A673 (cell line): Measurements from ENCODE around the gene TDP1.

Experiments
- EZH2 ChIP-seq: fragments of 200-600 bp; sonication (generic); IDR thresholded peaks from 2 replicates; pipeline ENCODE4 v1.6.1; 2017; ENCODE audit warnings: borderline replicate concordance, low read depth, mild to moderate bottlenecking, mixed read lengths, antibody characterized with exemption, low read length; ENCODE audit not compliant: poor library complexity, severe bottlenecking
- TF ChIP-seq, protein P1 (sequence below): fragments of 300-800, 200-600 bp; sonication (generic); conservative IDR thresholded peaks from 2 replicates; pipeline ENCODE4 v1.5.1; 2017; ENCODE audit warnings: low read depth, mild to moderate bottlenecking, antibody characterized with exemption, low read length, moderate library complexity, mixed read lengths

DNA sequence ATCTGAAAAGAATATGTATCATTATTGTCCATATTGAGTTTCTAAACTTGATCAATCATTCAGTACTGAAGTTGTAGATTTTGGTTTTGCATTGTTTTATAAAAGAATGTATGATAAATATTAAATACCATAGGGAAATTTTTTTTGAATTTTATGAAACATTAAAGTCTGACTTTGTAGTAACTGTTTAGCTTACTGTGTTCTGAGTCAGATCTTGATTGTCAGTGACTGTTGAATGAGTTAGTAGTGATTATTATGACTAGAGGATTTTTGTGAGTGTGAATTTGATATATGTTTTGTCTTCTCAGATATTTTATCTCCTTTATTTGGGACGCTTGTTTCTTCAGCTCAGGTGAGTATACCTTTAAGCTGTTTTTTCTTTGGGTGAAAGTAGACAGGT is 10.1 kb downstream of the TDP1 start:
- TF ChIP-seq, protein P1, sequence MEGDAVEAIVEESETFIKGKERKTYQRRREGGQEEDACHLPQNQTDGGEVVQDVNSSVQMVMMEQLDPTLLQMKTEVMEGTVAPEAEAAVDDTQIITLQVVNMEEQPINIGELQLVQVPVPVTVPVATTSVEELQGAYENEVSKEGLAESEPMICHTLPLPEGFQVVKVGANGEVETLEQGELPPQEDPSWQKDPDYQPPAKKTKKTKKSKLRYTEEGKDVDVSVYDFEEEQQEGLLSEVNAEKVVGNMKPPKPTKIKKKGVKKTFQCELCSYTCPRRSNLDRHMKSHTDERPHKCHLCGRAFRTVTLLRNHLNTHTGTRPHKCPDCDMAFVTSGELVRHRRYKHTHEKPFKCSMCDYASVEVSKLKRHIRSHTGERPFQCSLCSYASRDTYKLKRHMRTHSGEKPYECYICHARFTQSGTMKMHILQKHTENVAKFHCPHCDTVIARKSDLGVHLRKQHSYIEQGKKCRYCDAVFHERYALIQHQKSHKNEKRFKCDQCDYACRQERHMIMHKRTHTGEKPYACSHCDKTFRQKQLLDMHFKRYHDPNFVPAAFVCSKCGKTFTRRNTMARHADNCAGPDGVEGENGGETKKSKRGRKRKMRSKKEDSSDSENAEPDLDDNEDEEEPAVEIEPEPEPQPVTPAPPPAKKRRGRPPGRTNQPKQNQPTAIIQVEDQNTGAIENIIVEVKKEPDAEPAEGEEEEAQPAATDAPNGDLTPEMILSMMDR: no peak
- TF ChIP-seq EZH2: no peak
